Measurements from ENCODE around the gene LHFPL6. TPM values are rescaled to one million over a fixed set of nuclear protein-coding genes. Genes with fewer than 3 reads are reported as not detected.
"Not testable (repeated sequence)": the region's sequence is repeated elsewhere in the genome, so short reads cannot be mapped to it uniquely, and the experiment has no call there.

The LHFPL6 gene
- total RNA-seq, 2 experiments from 2014 or later = 1.2 TPM

GRCh38 chr13:39350461-39350881 lies 252.5 kb downstream of the LHFPL6 start:
- no peaks in the 10 kb centered on the region for H3K9me3 Mint-ChIP-seq (ENCODE audit: low read depth)

DNA sequence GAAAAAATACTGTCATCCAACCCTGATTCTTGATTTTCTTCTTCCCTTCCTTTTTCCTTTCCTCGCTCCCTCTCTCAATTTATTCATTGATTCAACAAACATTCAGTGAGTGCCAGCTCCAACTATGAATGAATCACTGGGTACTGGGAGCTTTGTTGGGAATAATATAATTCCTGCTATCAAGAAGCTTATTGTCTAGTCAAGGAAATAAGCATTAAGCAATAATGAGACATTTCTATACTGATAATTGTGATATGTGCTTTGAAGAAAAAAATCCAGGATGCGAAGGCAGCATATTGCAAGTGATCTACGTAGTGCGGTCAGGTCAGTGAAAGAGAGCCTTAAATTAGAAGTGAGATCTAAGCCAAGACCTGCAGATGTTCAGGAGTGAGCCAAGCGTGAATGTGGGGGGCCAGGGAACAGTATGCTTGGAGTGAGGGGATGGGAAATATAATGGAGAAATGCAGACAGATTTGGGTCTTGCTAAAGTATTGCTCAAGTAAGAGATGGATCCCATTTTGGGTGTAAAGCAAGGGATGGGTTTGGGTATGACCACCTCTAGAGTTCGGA lies 253.5 kb downstream of the LHFPL6 start:
- no peaks in the 10 kb centered on the region for H3K9me3 Mint-ChIP-seq (ENCODE audit: low read depth)
- H3K4me1 Mint-ChIP-seq = no peaks in the 10 kb centered on the region
- ATAC-seq (no peak), DNase-seq (no peak)
- CTCF ChIA-PET = interaction anchor here (0.5 to 0.8 kb wide), 2 partner anchors 30 to 62 kb away, joined by 3 read pairs; no protein-coding TSS in a partner anchor
- H3K4me3 Mint-ChIP-seq = no peak overlapping the region
- H3K36me3 Mint-ChIP-seq (ENCODE audit: low read depth) = no peaks in the 10 kb centered on the region
- POLR2A ChIA-PET = no interaction called here
- H3K27me3 Mint-ChIP-seq = peaks cover 27% of the 10 kb centered on the region
- H3K27ac Mint-ChIP-seq = no peak overlapping the region
- intact Hi-C loops (cut with DNase I, micrococcal nuclease) = no loop called here

More at GRCh38 chr13:39350461-39350881, 252.5 kb downstream of the LHFPL6 start:
- POLR2A ChIA-PET = no interaction called here
- no peak overlapping the region for H3K27ac Mint-ChIP-seq
- no peaks in the 10 kb centered on the region for H3K36me3 Mint-ChIP-seq (ENCODE audit: low read depth)
- no peak overlapping the region for H3K4me3 Mint-ChIP-seq
- DNase-seq = no peak
- no peak for ATAC-seq
- peaks cover 31% of the 10 kb centered on the region for H3K27me3 Mint-ChIP-seq
- intact Hi-C loops (cut with DNase I, micrococcal nuclease) = no loop called here
- CTCF ChIA-PET = interaction anchor here (0.8 kb wide), 1 partner anchor 29 kb away, joined by 3 read pairs; no protein-coding TSS in a partner anchor
- H3K4me1 Mint-ChIP-seq = no peaks in the 10 kb centered on the region

GRCh38 chr13:39347926-39348901 lies 254.8 kb downstream of the LHFPL6 start:
- no peaks in the 10 kb centered on the region for H3K9me3 Mint-ChIP-seq (ENCODE audit: low read depth)
- ChIA-PET CTCF (no interaction called here), POLR2A (interaction anchor here (0.7 kb wide), 1 partner anchor 659 kb away, joined by 3 read pairs; no protein-coding TSS in a partner anchor)
- H3K4me3 Mint-ChIP-seq = no peak overlapping the region
- H3K4me1 Mint-ChIP-seq = no peaks in the 10 kb centered on the region
- intact Hi-C loops (cut with DNase I, micrococcal nuclease) = no loop called here
- no peak for ATAC-seq
- no peak overlapping the region for H3K27ac Mint-ChIP-seq
- H3K36me3 Mint-ChIP-seq (ENCODE audit: low read depth) = no peaks in the 10 kb centered on the region
- DNase-seq = no peak
- H3K27me3 Mint-ChIP-seq = peaks cover 27% of the 10 kb centered on the region

GRCh38 chr13:39345982-39346381 lies 257.0 kb downstream of the LHFPL6 start:
- H3K4me3 Mint-ChIP-seq = no peak overlapping the region
- no peaks in the 10 kb centered on the region for H3K36me3 Mint-ChIP-seq (ENCODE audit: low read depth)
- CTCF ChIA-PET = interaction anchor here (1.1 kb wide), 1 partner anchor 266 kb away, joined by 3 read pairs; no protein-coding TSS in a partner anchor
- H3K9me3 Mint-ChIP-seq (ENCODE audit: low read depth) = no peaks in the 10 kb centered on the region
- H3K27ac Mint-ChIP-seq = no peak overlapping the region
- ATAC-seq (no peak), DNase-seq (no peak)
- H3K27me3 Mint-ChIP-seq = peaks cover 28% of the 10 kb centered on the region
- intact Hi-C loops (cut with DNase I, micrococcal nuclease) = no loop called here
- POLR2A ChIA-PET = no interaction called here
- no peaks in the 10 kb centered on the region for H3K4me1 Mint-ChIP-seq

DNA sequence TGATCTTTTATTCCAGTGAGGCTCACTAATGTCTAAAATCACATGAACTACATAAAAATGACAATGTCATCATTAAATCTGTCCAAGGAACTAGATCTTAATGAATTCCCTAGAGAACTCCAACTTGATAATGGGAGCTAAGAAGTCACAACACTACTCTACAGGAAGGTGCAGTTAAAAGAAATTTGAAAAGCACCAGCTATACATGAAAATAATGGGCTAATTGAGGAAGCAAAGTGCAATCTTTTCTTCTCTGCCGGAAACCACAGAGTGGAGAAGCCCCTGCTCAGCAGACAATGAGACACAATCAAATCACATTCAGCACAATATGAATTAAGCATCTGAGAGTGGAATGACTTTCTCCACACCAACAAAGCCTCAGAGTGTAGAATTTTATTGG lies 261.7 kb downstream of the LHFPL6 start:
- Mint-ChIP-seq H3K4me3 (no peak overlapping the region), H3K36me3 (ENCODE audit: low read depth) (no peaks in the 10 kb centered on the region), H3K27me3 (peaks cover 11% of the 10 kb centered on the region), H3K9me3 (ENCODE audit: low read depth) (no peaks in the 10 kb centered on the region), H3K4me1 (no peaks in the 10 kb centered on the region), H3K27ac (no peak overlapping the region)
- intact Hi-C loops (cut with DNase I, micrococcal nuclease) = no loop called here
- POLR2A ChIA-PET = no interaction called here
- DNase-seq (no peak), ATAC-seq (no peak)
- CTCF ChIA-PET = interaction anchor here (0.6 to 1.0 kb wide), 4 partner anchors 33 to 361 kb away, joined by 3 read pairs; no protein-coding TSS in a partner anchor

DNA sequence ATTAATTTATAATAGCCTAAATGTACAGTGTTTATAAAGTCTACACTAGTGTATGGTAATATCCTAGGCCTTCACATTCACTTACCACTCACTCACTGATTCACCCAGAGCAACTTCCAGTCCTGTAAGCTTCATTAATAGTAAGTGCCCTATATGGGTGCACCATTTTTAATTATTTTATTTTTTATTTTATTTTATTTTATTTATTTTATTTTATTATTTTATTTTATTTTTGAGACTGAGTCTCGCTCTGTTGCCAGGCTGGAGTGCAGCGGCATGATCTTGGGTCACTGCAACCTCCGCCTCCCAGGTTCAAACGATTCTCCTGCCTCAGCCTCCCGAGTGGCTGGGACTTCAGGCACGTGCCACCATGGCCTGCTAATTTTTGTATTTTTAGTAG lies 264.9 kb downstream of the LHFPL6 start:
- H3K27ac Mint-ChIP-seq; H3K4me3 Mint-ChIP-seq; POLR2A ChIA-PET; H3K9me3 Mint-ChIP-seq (ENCODE audit: low read depth); H3K36me3 Mint-ChIP-seq (ENCODE audit: low read depth); ATAC-seq; H3K27me3 Mint-ChIP-seq; intact Hi-C loops (cut with DNase I, micrococcal nuclease); DNase-seq; H3K4me1 Mint-ChIP-seq: not testable (repeated sequence)
- CTCF ChIA-PET = interaction anchor here (1.0 kb wide), 1 partner anchor 274 kb away, joined by 3 read pairs; no protein-coding TSS in a partner anchor

GRCh38 chr13:39336937-39337336 lies 266.1 kb downstream of the LHFPL6 start:
- CTCF ChIA-PET = no interaction called here
- Mint-ChIP-seq H3K27me3 (peaks cover 2% of the 10 kb centered on the region), H3K27ac (no peak overlapping the region)

GRCh38 chr13:39336207-39336606 lies 266.8 kb downstream of the LHFPL6 start:
- POLR2A ChIA-PET = no interaction called here
- intact Hi-C loops (cut with DNase I, micrococcal nuclease) = no loop called here
- CTCF ChIA-PET = interaction anchor here (0.6 to 1.4 kb wide), 2 partner anchors 13 to 24 kb away, joined by 3 read pairs; no protein-coding TSS in a partner anchor

More at GRCh38 chr13:39336937-39337336, 266.1 kb downstream of the LHFPL6 start:
- Mint-ChIP-seq H3K4me1 (no peaks in the 10 kb centered on the region), H3K9me3 (ENCODE audit: low read depth) (peaks cover 3% of the 10 kb centered on the region), H3K4me3 (no peak overlapping the region), H3K36me3 (ENCODE audit: low read depth) (no peaks in the 10 kb centered on the region)
- DNase-seq (no peak), ATAC-seq (no peak)
- POLR2A ChIA-PET = no interaction called here
- intact Hi-C loops (cut with DNase I, micrococcal nuclease) = no loop called here

GRCh38 chr13:39335721-39336120 lies 267.3 kb downstream of the LHFPL6 start:
- peaks cover 3% of the 10 kb centered on the region for H3K9me3 Mint-ChIP-seq (ENCODE audit: low read depth)
- CTCF ChIA-PET = interaction anchor here (0.6 to 1.4 kb wide), 2 partner anchors 13 to 25 kb away, joined by 3 read pairs; no protein-coding TSS in a partner anchor
- H3K27ac Mint-ChIP-seq = no peak overlapping the region
- no peak for ATAC-seq
- intact Hi-C loops (cut with DNase I, micrococcal nuclease) = no loop called here
- no peaks in the 10 kb centered on the region for H3K4me1 Mint-ChIP-seq
- H3K27me3 Mint-ChIP-seq = peaks cover 4% of the 10 kb centered on the region
- no peak overlapping the region for H3K4me3 Mint-ChIP-seq
- no peaks in the 10 kb centered on the region for H3K36me3 Mint-ChIP-seq (ENCODE audit: low read depth)
- DNase-seq = no peak
- POLR2A ChIA-PET = no interaction called here

More at GRCh38 chr13:39336207-39336606, 266.8 kb downstream of the LHFPL6 start:
- peaks cover 3% of the 10 kb centered on the region for H3K9me3 Mint-ChIP-seq (ENCODE audit: low read depth)
- DNase-seq (no peak), ATAC-seq (no peak)
- no peak overlapping the region for H3K4me3 Mint-ChIP-seq
- H3K4me1 Mint-ChIP-seq = no peaks in the 10 kb centered on the region
- peaks cover 2% of the 10 kb centered on the region for H3K27me3 Mint-ChIP-seq
- no peaks in the 10 kb centered on the region for H3K36me3 Mint-ChIP-seq (ENCODE audit: low read depth)
- H3K27ac Mint-ChIP-seq = no peak overlapping the region

DNA sequence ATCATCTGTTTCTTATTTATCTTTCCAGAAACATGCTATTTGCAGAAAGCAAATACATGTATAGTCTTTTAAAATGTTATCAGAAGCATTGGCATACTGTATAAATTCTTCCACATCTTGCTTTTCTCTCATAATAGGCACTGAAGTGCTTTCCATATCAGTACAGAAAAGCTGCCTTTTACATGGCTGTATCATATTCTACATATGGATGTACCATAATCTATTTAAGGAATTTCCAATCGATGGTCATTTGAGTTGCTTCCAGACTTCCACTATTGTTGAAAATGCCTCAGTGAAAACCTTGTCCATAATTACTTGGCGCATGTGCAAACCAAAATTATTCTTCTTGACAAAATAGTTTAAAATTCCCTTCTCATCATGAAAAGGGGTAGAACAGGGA lies 272.5 kb downstream of the LHFPL6 start:
- ATAC-seq = no peak
- no peak for DNase-seq
- ChIA-PET CTCF (no interaction called here), POLR2A (no interaction called here)
- peaks cover 11% of the 10 kb centered on the region for H3K27me3 Mint-ChIP-seq
- H3K36me3 Mint-ChIP-seq (ENCODE audit: low read depth) = no peaks in the 10 kb centered on the region
- H3K4me3 Mint-ChIP-seq = no peak overlapping the region
- intact Hi-C loops (cut with DNase I, micrococcal nuclease) = no loop called here
- peaks cover 3% of the 10 kb centered on the region for H3K9me3 Mint-ChIP-seq (ENCODE audit: low read depth)
- H3K27ac Mint-ChIP-seq = no peak overlapping the region
- H3K4me1 Mint-ChIP-seq = no peaks in the 10 kb centered on the region

- DNase-seq = no peak
- no peak overlapping the region for H3K4me3 Mint-ChIP-seq
- H3K9me3 Mint-ChIP-seq (ENCODE audit: low read depth) = peaks cover 3% of the 10 kb centered on the region
- no peak for ATAC-seq
- no peak overlapping the region for H3K27ac Mint-ChIP-seq
- ChIA-PET CTCF (no interaction called here), POLR2A (no interaction called here)
- no peaks in the 10 kb centered on the region for H3K36me3 Mint-ChIP-seq (ENCODE audit: low read depth)
- intact Hi-C loops (cut with DNase I, micrococcal nuclease) = no loop called here
- H3K27me3 Mint-ChIP-seq = peaks cover 13% of the 10 kb centered on the region
- H3K4me1 Mint-ChIP-seq = no peaks in the 10 kb centered on the region
Observed at GRCh38 chr13:39329182-39329639, 273.8 kb downstream of the LHFPL6 start.

DNA sequence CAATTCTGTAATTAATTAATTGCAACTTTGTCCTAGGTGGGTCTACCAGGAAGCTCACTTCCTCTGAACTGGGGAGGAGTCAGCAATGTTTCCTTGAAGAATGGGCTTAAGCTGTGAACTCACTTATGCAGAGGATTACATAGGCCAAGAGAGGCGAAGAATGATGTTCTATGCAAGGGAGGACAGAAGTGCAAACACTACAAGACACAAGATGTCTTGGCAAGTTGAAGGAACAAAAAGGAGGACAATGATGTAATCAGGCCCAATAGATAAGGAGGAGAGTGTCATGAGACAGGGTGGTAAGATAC lies 275.9 kb downstream of the LHFPL6 start:
- DNase-seq = no peak
- H3K4me3 Mint-ChIP-seq = no peak overlapping the region
- no peak overlapping the region for H3K27ac Mint-ChIP-seq
- no peaks in the 10 kb centered on the region for H3K9me3 Mint-ChIP-seq (ENCODE audit: low read depth)
- H3K36me3 Mint-ChIP-seq (ENCODE audit: low read depth) = no peaks in the 10 kb centered on the region
- no peaks in the 10 kb centered on the region for H3K4me1 Mint-ChIP-seq
- intact Hi-C loops (cut with DNase I, micrococcal nuclease) = no loop called here
- POLR2A ChIA-PET = no interaction called here
- no peak for ATAC-seq
- peaks cover 14% of the 10 kb centered on the region for H3K27me3 Mint-ChIP-seq
- CTCF ChIA-PET = no interaction called here

All from activated CD4-positive, alpha-beta T cell treated with anti-CD3 and anti-CD28 coated beads for 36 hours (primary cell).